PC-9 (cell line): ENCODE measurements around the gene OR11H6. TPM values are rescaled to one million over a fixed set of nuclear protein-coding genes. Genes with fewer than 3 reads are reported as not detected.
"Not testable (repeated sequence)": the region's sequence is repeated elsewhere in the genome, so short reads cannot be mapped to it uniquely, and the experiment has no call there.

Experiments used
- BruUV-seq: library from RNA; stranded (reverse); fragments of 400-500 nt; replicated peaks from 2 replicates; lab custom pipeline; 2021; lab: Mats Ljungman, UMichigan
- CTCF ChIA-PET: fragments of 300-600 bp; sonication (Branson Sonifier 250); formaldehyde crosslinking; loops from one replicate; lab custom pipeline; 2022; ENCODE audit warnings: antibody characterized with exemption; lab: Charles Lee
- POLR2A ChIA-PET: fragments of 300-600 bp; sonication (Branson Sonifier 250); formaldehyde crosslinking; loops from one replicate; lab custom pipeline; 2022; ENCODE audit warnings: antibody characterized with exemption; ENCODE audit not compliant: unreplicated experiment; lab: Charles Lee
- DNase-seq, 2 experiments: peaks; one replicate each; pipeline versions ENCODE4 v3.0.0 to v3.0.0-alpha.2; 2015 to 2022; ENCODE audit warnings: mixed read lengths in 1 of 2
- H2AFZ ChIP-seq: fragments of 200-600 bp; sonication (generic); 2 replicates; pipeline ENCODE4 v1.8.1; 2017; ENCODE audit warnings: antibody characterized with exemption
- H3F3A ChIP-seq: fragments of 200-600 bp; sonication (generic); 2 replicates; pipeline ENCODE4 v1.8.1; 2017; ENCODE audit warnings: antibody characterized with exemption, mild to moderate bottlenecking, low read depth; ENCODE audit not compliant: insufficient read depth
- H3K27ac ChIP-seq: fragments of 200-600 bp; sonication (generic); 2 replicates; pipeline ENCODE4 v1.6.1; 2016; ENCODE audit warnings: mixed run types
- H3K27me3 ChIP-seq: fragments of 200-600 bp; sonication (generic); 2 replicates; pipeline ENCODE4 v1.6.1; 2016; ENCODE audit warnings: low read depth, mixed run types; ENCODE audit not compliant: insufficient read depth
- H3K36me3 ChIP-seq: fragments of 200-600 bp; sonication (generic); 2 replicates; pipeline ENCODE4 v1.6.1; 2016; ENCODE audit warnings: low read depth, mixed run types
- H3K4me1 ChIP-seq: fragments of 200-600 bp; sonication (generic); replicated peaks from 2 replicates; pipeline ENCODE4 v1.6.1; 2016; ENCODE audit warnings: mixed run types; ENCODE audit not compliant: insufficient read depth
- H3K4me2 ChIP-seq: fragments of 200-600 bp; sonication (generic); 2 replicates; pipeline ENCODE4 v1.6.1; 2017; ENCODE audit warnings: mixed run types
- H3K4me3 ChIP-seq: fragments of 200-600 bp; sonication (generic); 2 replicates; pipeline ENCODE4 v1.6.1; 2016; ENCODE audit warnings: mixed run types
- H3K79me2 ChIP-seq: fragments of 200-600 bp; sonication (generic); 2 replicates; pipeline ENCODE4 v1.6.1; 2017; ENCODE audit warnings: low read depth, mixed run types
- H3K9me2 ChIP-seq: fragments of 200-600 bp; sonication (generic); 2 replicates; pipeline ENCODE4 v1.8.1; 2017; ENCODE audit warnings: mild to moderate bottlenecking; ENCODE audit not compliant: insufficient read depth
- H3K9me3 ChIP-seq: fragments of 200-600 bp; sonication (generic); 2 replicates; pipeline ENCODE4 v1.8.1; 2016; ENCODE audit warnings: low read depth; ENCODE audit not compliant: insufficient read depth
- H4K20me1 ChIP-seq: fragments of 200-600 bp; sonication (generic); 2 replicates; pipeline ENCODE4 v1.8.1; 2017; ENCODE audit not compliant: insufficient read depth
- EZH2 ChIP-seq: fragments of 200-600 bp; sonication (generic); IDR thresholded peaks from 2 replicates; pipeline ENCODE4 v1.8.0; 2017; ENCODE audit warnings: antibody characterized with exemption, low read depth
- intact Hi-C: fragments of 100-400 bp; cut with micrococcal nuclease; formaldehyde crosslinking; loops from one replicate; pipeline ENCODE4 v1.10.0; 2022; ENCODE audit not compliant: unreplicated experiment
- total RNA-seq: library from RNA; stranded (reverse); gene quantifications from 2 replicates; pipeline ENCODE4 v1.2.3, GENCODE V29; 2021
- TF ChIP-seq, protein P1 (sequence below): fragments of 200-600 bp; sonication (generic); conservative IDR thresholded peaks from 2 replicates; pipeline ENCODE4 v1.6.1; 2017; ENCODE audit warnings: mixed run types, antibody characterized with exemption, mild to moderate bottlenecking, moderate library complexity

OR11H6 gene
- total RNA-seq, 1 experiment from 2014 or later: not detected

DNA sequence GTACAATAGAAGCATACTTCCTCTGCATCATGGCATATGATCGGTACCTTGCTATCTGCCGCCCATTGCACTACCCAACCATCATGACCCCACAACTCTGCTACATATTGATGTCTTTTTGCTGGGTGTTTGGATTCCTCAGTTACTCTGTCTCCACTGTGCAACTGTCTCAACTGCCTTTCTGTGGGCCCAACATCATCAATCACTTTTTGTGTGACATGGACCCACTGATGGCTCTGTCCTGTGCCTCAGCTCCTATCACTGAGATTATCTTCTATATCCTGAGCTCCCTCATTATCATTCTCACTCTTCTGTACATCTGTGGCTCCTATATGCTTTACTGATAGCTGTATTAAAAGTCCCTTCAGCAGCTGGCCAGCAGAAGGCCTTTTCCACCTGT lies 13.9 kb upstream of the OR11H6 start:
- Histone ChIP-seq H3K4me2 (no peak overlapping the region), H2AFZ (no peak overlapping the region), H3K36me3 (no peaks in the 10 kb centered on the region), H3K9me3 (no peaks in the 10 kb centered on the region), H3K4me1 (no peaks in the 10 kb centered on the region), H3F3A (no peaks in the 10 kb centered on the region), H4K20me1 (no peaks in the 10 kb centered on the region), H3K27me3 (no peaks in the 10 kb centered on the region), H3K27ac (no peak overlapping the region), H3K4me3 (no peak overlapping the region), H3K9me2 (no peaks in the 10 kb centered on the region), H3K79me2 (no peaks in the 10 kb centered on the region)
- POLR2A ChIA-PET: no interaction called here
- TF ChIP-seq, protein P1, sequence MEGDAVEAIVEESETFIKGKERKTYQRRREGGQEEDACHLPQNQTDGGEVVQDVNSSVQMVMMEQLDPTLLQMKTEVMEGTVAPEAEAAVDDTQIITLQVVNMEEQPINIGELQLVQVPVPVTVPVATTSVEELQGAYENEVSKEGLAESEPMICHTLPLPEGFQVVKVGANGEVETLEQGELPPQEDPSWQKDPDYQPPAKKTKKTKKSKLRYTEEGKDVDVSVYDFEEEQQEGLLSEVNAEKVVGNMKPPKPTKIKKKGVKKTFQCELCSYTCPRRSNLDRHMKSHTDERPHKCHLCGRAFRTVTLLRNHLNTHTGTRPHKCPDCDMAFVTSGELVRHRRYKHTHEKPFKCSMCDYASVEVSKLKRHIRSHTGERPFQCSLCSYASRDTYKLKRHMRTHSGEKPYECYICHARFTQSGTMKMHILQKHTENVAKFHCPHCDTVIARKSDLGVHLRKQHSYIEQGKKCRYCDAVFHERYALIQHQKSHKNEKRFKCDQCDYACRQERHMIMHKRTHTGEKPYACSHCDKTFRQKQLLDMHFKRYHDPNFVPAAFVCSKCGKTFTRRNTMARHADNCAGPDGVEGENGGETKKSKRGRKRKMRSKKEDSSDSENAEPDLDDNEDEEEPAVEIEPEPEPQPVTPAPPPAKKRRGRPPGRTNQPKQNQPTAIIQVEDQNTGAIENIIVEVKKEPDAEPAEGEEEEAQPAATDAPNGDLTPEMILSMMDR: no peak
- TF ChIP-seq EZH2: no peak
- no TSS peak for BruUV-seq
- CTCF ChIA-PET: no interaction called here
- DNase-seq: no peak
- intact Hi-C loops: no loop called here

DNA sequence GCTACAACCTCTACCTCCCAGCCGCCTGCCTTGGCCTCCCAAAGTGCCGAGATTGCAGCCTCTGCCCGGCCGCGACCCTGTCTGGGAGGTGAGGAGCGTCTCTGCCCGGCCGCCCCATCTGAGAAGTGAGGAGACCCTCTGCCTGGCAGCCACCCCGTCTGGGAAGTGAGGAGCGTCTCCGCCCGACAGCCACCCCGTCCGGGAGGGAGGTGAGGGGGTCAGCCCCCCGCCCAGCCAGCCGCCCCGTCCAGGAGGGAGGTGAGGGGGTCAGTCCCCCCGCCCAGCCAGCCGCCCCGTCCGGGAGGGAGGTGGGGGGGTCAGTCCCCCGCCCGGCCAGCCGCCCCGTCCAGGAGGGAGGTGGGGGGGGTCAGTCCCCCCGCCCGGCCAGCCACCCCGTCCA lies 11.1 kb upstream of the OR11H6 start:
- H3K79me2 ChIP-seq, H3K9me2 ChIP-seq, H2AFZ ChIP-seq, H3K36me3 ChIP-seq, CTCF ChIA-PET, H3K27me3 ChIP-seq, POLR2A ChIA-PET, H3K4me3 ChIP-seq, DNase-seq, H3F3A ChIP-seq, BruUV-seq, H3K9me3 ChIP-seq, H4K20me1 ChIP-seq, intact Hi-C loops, H3K4me1 ChIP-seq, H3K27ac ChIP-seq, H3K4me2 ChIP-seq: not testable (repeated sequence)

DNA sequence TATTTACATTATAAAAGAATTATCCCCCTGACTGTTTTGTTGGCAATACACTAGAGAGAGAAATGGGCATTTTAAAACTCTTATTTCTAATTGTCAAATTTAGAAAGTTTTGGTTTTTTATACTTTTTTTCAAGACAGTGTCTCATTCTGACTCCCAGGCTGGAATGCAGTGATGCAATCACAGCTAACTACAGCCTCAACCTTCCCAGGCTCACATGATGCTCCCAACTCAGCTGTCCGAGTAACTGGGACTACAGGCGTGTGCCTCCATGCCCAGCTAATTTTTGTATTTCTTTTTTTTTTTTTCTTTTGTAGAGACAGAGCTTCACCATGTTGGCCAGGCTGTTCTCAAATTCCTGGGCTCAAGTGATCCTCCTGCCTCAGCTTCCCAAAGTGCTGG lies 8.3 kb upstream of the OR11H6 start:
- intact Hi-C loops: no loop called here
- no peak for DNase-seq
- no peak overlapping the region for H2AFZ ChIP-seq
- ChIA-PET POLR2A (no interaction called here), CTCF (no interaction called here)
- H3F3A ChIP-seq: no peaks in the 10 kb centered on the region
- H3K27me3 ChIP-seq: no peaks in the 10 kb centered on the region
- H3K4me3 ChIP-seq: no peak overlapping the region
- H3K36me3 ChIP-seq: no peaks in the 10 kb centered on the region
- H3K9me3 ChIP-seq: no peaks in the 10 kb centered on the region
- no peak overlapping the region for H3K27ac ChIP-seq
- no peaks in the 10 kb centered on the region for H3K79me2 ChIP-seq
- TF ChIP-seq, protein P1: no peak
- TF ChIP-seq EZH2: no peak
- H3K4me2 ChIP-seq: no peak overlapping the region
- H3K9me2 ChIP-seq: no peaks in the 10 kb centered on the region
- H3K4me1 ChIP-seq: no peaks in the 10 kb centered on the region
- H4K20me1 ChIP-seq: no peaks in the 10 kb centered on the region
- no TSS peak for BruUV-seq

DNA sequence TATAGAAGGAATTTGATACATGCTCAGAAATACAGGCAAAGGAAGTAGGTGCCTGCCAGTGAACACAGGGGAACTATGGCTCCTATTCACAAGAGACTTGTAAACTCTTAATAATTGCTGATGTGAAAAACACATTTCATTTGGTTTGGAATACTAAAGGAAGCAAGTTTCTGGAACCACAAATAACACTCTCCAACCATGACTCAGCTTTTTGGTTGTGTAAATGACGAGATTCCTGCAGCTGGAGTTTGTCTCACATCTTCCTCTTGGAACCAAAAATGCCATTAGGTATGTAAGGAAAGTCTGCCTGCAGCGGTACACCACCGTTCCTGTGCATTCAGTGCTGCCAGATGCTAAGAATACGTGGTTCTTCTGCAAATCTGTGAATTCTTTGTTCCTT lies 4.5 kb upstream of the OR11H6 start:
- DNase-seq: no peak
- ChIA-PET CTCF (no interaction called here), POLR2A (no interaction called here)
- H3K9me3 ChIP-seq: no peaks in the 10 kb centered on the region
- H3K27ac ChIP-seq: no peak overlapping the region
- H3K4me2 ChIP-seq: no peak overlapping the region
- no peaks in the 10 kb centered on the region for H3K4me1 ChIP-seq
- no peaks in the 10 kb centered on the region for H3F3A ChIP-seq
- no peak overlapping the region for H2AFZ ChIP-seq
- no peak for TF ChIP-seq EZH2
- TF ChIP-seq, protein P1: no peak
- no peaks in the 10 kb centered on the region for H4K20me1 ChIP-seq
- H3K4me3 ChIP-seq: no peak overlapping the region
- intact Hi-C loops: no loop called here
- no TSS peak for BruUV-seq
- H3K9me2 ChIP-seq: no peaks in the 10 kb centered on the region
- H3K27me3 ChIP-seq: no peaks in the 10 kb centered on the region
- H3K36me3 ChIP-seq: no peaks in the 10 kb centered on the region
- H3K79me2 ChIP-seq: no peaks in the 10 kb centered on the region
